Kidney (tissue), 14 donors: ENCODE results near the gene THEM4. TPM values are rescaled to one million over a fixed set of nuclear protein-coding genes. Genes with fewer than 3 reads are reported as not detected.
"Not testable (repeated sequence)": the region's sequence is repeated elsewhere in the genome, so short reads cannot be mapped to it uniquely, and the experiment has no call there.

Experiments
- DNase-seq, 5 donors: peaks; one replicate each; pipeline ENCODE4 v3.0.0-alpha.2; 2013 to 2020
- FAIRE-seq: peaks from 2 replicates; lab custom pipeline; 2012; peaks lifted over from hg19 to GRCh38; lab: Jason Lieb, UNC
- H3K27ac ChIP-seq, 2 donors: one replicate each; pipeline ENCODE4 v1.7.0; 2013; ENCODE audit warnings: low read depth in 2 of 2, low read length in 2 of 2, inconsistent platforms in 1 of 2
- H3K27me3 ChIP-seq: one replicate; pipeline ENCODE4 v1.7.1; 2013; ENCODE audit warnings: low read length, inconsistent platforms; ENCODE audit not compliant: control insufficient read depth, insufficient read depth
- H3K36me3 ChIP-seq, 3 donors: one replicate each; pipeline versions ENCODE4 v1.7.0 to v1.7.1; 2013; ENCODE audit warnings: low read length in 3 of 3, control low read depth in 1 of 3, inconsistent platforms in 1 of 3; ENCODE audit not compliant: insufficient read depth in 3 of 3, control insufficient read depth in 2 of 3
- H3K4me1 ChIP-seq, 3 donors: one replicate each; pipeline versions ENCODE4 v1.7.0 to v1.7.1; 2013; ENCODE audit warnings: low read length in 3 of 3, inconsistent platforms in 1 of 3, low read depth in 1 of 3; ENCODE audit not compliant: control insufficient read depth in 2 of 3, insufficient read depth in 2 of 3
- H3K4me3 ChIP-seq, 3 donors: one replicate each; pipeline versions ENCODE4 v1.7.0 to v1.8.1; 2013; ENCODE audit warnings: low read length in 3 of 3, control low read depth in 1 of 3, inconsistent platforms in 1 of 3
- H3K9ac ChIP-seq, 3 donors: one replicate each; pipeline versions ENCODE4 v1.7.0 to v1.7.1; 2013; ENCODE audit warnings: low read length in 3 of 3, control low read depth in 1 of 3, inconsistent platforms in 1 of 3
- H3K9me3 ChIP-seq, 3 donors: one replicate each; pipeline versions ENCODE4 v1.7.0 to v1.7.1; 2013; ENCODE audit warnings: low read length in 3 of 3, control low read depth in 1 of 3, inconsistent platforms in 1 of 3; ENCODE audit not compliant: control insufficient read depth in 2 of 3, insufficient read depth in 1 of 3
- intact Hi-C: fragments of 100-400 bp; cut with DNase I; formaldehyde crosslinking; loops from one replicate; pipeline ENCODE4 v1.11.1; 2022
- polyA plus RNA-seq: library from polyadenylated mRNA; stranded (reverse); fragments of 350-450 nt; fragmentation: Illumina TruSeq; extraction: RNeasy Lipid Tissue Mini Kit (QIAGEN cat#74804); gene quantifications from one replicate; pipeline ENCODE4 v1.2.3, GENCODE V29; 2014; ENCODE audit warnings: low read depth, low replicate concordance; ENCODE audit not compliant: insufficient read depth
- total RNA-seq: library from RNA; stranded (reverse); fragmentation: NEBNext Ultra II Directional; extraction: Animal tissue kit (Norgen Biotek cat#: 25700); gene quantifications from one replicate; pipeline ENCODE4 v1.2.1, GENCODE V29; 2021
- TF ChIP-seq, protein P1 (sequence below): IDR thresholded peaks from 3 replicates; pipeline ENCODE4 v1.5.1; 2012; ENCODE audit warnings: mild to moderate bottlenecking, moderate library complexity, borderline replicate concordance; ENCODE audit not compliant: insufficient read depth; ENCODE audit errors: extremely low read depth
- donor health status: control.
- donor health status: control.
- donor health status: control.
- donor health status: control.
- donor health status: control.
- donor health status: DM: yes; HTN: yes; CAD: no.
- donor health status: Normal renal cell carcinoma (clear cell type).

THEM4 gene
- total and polyA plus RNA-seq, 2 donors from 2014 or later: 17.5 to 27.9 TPM

DNA sequence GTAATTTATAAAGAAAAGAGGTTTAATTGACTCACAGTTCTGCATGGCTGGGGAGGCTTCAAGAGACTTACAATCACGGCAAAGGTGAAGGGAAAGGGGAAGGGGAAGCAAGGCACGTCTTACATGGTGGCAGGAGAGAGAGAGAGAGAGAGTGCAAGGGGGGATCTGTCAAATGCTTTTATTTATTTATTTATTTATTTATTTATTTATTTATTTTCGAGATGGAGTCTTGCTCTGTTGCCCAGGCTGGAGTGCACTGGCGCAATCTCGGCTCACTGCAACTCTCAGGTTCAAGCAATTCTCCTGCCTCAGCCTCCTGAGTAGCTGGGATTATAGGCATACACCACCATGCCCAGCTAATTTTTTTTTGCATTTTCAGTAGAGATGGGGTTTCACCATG, 26.4 kb downstream of the THEM4 start:
- intact Hi-C loops, FAIRE-seq: not testable (repeated sequence)

DNA sequence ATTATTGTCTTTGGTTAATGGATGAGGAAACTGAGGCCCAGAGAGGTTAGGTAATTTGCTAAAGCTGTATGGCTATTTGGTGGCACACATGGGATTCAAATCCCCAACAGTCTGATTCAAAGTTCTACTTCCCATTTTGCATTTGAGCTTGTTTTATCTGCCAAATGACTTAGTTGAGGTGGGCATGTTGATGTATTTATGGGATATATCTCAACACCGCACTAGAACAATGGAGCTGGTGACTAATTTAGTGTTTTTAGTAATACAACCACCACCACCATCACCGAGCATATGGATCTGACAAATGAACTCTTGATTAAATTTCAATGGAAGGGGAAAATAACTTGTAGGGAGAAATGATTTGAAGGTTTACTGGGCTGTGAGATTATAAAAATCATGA, 26.8 kb downstream of the THEM4 start:
- TF ChIP-seq, protein P1, sequence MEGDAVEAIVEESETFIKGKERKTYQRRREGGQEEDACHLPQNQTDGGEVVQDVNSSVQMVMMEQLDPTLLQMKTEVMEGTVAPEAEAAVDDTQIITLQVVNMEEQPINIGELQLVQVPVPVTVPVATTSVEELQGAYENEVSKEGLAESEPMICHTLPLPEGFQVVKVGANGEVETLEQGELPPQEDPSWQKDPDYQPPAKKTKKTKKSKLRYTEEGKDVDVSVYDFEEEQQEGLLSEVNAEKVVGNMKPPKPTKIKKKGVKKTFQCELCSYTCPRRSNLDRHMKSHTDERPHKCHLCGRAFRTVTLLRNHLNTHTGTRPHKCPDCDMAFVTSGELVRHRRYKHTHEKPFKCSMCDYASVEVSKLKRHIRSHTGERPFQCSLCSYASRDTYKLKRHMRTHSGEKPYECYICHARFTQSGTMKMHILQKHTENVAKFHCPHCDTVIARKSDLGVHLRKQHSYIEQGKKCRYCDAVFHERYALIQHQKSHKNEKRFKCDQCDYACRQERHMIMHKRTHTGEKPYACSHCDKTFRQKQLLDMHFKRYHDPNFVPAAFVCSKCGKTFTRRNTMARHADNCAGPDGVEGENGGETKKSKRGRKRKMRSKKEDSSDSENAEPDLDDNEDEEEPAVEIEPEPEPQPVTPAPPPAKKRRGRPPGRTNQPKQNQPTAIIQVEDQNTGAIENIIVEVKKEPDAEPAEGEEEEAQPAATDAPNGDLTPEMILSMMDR: no peak

More for the DNA sequence above, 26.4 kb downstream of the THEM4 start:
- H3K9me3 ChIP-seq, H3K9ac ChIP-seq, DNase-seq, H3K4me3 ChIP-seq, H3K27ac ChIP-seq, H3K27me3 ChIP-seq, H3K36me3 ChIP-seq, H3K4me1 ChIP-seq: not testable (repeated sequence)

DNA sequence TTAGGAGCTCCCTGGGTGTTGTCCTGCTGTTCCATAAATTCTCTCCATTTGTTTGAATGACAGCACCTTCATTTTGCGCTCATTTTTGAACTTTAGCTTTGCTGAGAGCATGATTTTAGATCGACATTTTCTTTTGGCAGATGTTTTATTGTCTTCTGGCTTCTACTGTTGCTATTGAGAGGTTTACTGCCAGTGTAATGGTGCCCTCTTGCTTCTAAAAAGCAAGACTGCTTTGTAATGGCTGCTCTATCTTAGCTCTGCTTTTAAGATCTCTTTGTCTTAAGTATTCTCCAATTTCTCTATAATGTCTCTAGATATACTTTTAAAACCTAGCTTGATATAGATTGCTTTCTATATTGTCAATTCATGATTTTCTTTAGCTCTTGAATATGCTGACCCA, 27.8 kb downstream of the THEM4 start:
- FAIRE-seq (no peak), DNase-seq (no peak)
- H3K4me1 ChIP-seq: no peaks in the 10 kb centered on the region
- TF ChIP-seq, protein P1: no peak
- no peaks in the 10 kb centered on the region for H3K9me3 ChIP-seq
- no peak overlapping the region for H3K9ac ChIP-seq
- H3K4me3 ChIP-seq: no peak overlapping the region
- H3K27me3 ChIP-seq: no peaks in the 10 kb centered on the region
- H3K36me3 ChIP-seq: no peaks in the 10 kb centered on the region
- intact Hi-C loops: no loop called here
- no peak overlapping the region for H3K27ac ChIP-seq

More for the DNA sequence above, 26.8 kb downstream of the THEM4 start:
- Histone ChIP-seq H3K27ac (no peak overlapping the region), H3K36me3 (peaks cover 0 to 3% (median 0%) of the 10 kb centered on the region in 3 donors), H3K9me3 (no peaks in the 10 kb centered on the region), H3K4me3 (no peak overlapping the region), H3K9ac (no peak overlapping the region), H3K4me1 (no peaks in the 10 kb centered on the region), H3K27me3 (no peaks in the 10 kb centered on the region)
- no peak for FAIRE-seq
- intact Hi-C loops: no loop called here
- DNase-seq: no peak

DNA sequence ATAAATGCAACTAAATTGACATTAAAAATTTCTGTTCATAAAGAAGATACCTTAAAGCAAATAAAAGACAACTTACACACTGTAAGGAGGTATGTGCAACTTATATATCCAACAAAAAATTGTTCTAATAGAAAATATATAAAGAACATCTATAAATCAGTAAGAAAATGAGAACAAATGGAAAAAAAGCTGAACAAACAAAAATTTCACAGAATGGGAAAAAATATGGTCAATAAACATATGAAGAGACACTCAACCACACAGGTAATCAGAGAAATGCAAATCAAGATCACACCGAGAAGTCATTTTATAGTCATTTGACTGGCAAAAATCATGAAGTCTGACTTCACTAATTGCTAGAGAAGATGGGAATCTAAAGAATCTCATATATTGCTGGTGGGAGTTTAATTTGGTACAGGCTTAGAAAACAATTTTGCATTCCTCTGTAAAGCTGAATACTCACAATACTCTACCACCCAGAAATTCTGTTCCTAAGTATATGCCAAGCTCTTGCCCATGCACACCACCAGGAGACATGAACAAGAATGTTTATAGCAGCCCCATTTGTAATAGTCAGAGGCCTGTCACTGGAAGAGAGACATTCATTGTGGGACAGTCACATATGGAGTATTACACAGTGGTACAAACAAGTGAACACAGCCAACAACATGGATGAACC, 33.8 kb downstream of the THEM4 start:
- DNase-seq (no peak), FAIRE-seq (no peak)
- Histone ChIP-seq H3K9me3 (no peaks in the 10 kb centered on the region), H3K4me1 (no peaks in the 10 kb centered on the region), H3K4me3 (no peak overlapping the region), H3K9ac (no peak overlapping the region), H3K27ac (no peak overlapping the region), H3K36me3 (peaks cover 2 to 4% (median 3%) of the 10 kb centered on the region in 3 donors), H3K27me3 (no peaks in the 10 kb centered on the region)
- TF ChIP-seq, protein P1: no peak
- intact Hi-C loops: no loop called here

- H3K9ac ChIP-seq, H3K27ac ChIP-seq, H3K9me3 ChIP-seq, H3K36me3 ChIP-seq, H3K27me3 ChIP-seq, intact Hi-C loops, FAIRE-seq, H3K4me1 ChIP-seq, H3K4me3 ChIP-seq, DNase-seq: not testable (repeated sequence)
Measured at GRCh38 chr1:151872776-151873175, 36.5 kb downstream of the THEM4 start.
